ENCODE measurements around the gene FOXB1. TPM values are rescaled to one million over a fixed set of nuclear protein-coding genes. Genes with fewer than 3 reads are reported as not detected.

The FOXB1 gene
- total RNA-seq, 4 donors from 2014 or later: not detected

DNA sequence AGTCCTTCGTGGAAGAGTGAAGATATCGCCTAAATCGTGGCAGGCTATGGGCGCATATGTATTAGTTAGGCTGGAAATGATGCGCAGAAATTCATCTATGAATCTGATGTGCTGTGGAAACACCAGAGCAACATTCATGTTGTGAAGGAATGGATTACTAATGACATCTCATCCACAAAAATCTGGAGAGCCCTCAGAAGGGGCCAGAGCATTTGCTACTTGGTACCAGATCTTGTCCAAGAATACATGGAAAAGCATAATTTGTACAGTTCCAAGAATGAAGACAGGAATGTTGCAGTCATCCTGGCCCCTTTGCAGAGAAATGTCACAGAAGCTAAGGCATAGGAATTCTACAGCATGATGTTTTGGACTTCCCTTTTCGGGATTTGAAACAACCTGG, 38.4 kb upstream of the FOXB1 start:
- 93 to 95% methylated on average over 6 of the region's 6 CpGs for WGBS, 2 donors
- H3K4me1 ChIP-seq: no peaks in the 10 kb centered on the region
- TF ChIP-seq EP300 (IDR thresholded peaks at IDR 0.05) (no peak), POLR2A (IDR thresholded peaks at IDR 0.05) (no peak), CTCF (IDR thresholded peaks at IDR 0.05) (no peak)
- DNase-seq (ENCODE audit: low spot score in 2 of 2): no peak
- H3K27ac ChIP-seq: no peak overlapping the region
- no peak overlapping the region for H3K4me3 ChIP-seq
- peaks cover 0 to 36% (median 9%) of the 10 kb centered on the region in 4 donors for H3K9me3 ChIP-seq
- H3K36me3 ChIP-seq: no peaks in the 10 kb centered on the region
- H3K27me3 ChIP-seq: no peaks in the 10 kb centered on the region

DNA sequence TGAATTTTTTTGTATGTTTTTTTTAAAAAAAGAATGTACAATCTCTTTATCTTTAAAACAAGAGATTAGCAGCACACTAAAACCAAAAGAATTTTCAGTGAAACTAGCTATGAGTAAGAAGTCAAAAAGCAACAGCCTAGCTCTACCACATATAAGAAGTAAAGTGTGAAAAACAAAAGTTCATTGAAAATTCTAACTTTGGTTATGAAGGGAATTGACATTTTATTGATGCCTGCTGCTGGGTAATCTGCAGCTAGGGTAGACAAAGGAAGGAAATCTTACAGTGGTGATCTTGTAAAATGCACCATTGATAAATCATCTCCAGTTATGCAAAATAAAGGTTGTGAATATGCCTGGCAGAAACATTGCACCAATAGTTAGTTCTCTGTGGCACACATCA, 37.8 kb upstream of the FOXB1 start:
- TF ChIP-seq EP300 (IDR thresholded peaks at IDR 0.05) (no peak), CTCF (IDR thresholded peaks at IDR 0.05) (no peak)
- no peaks in the 10 kb centered on the region for H3K36me3 ChIP-seq

GRCh38 chr15:59968314-59968713, 35.8 kb upstream of the FOXB1 start:
- DNase-seq (ENCODE audit: low spot score in 2 of 2): no peak
- Histone ChIP-seq H3K27ac (no peak overlapping the region), H3K36me3 (no peaks in the 10 kb centered on the region), H3K4me3 (no peak overlapping the region), H3K9me3 (peaks cover 0 to 15% (median 2%) of the 10 kb centered on the region in 4 donors), H3K27me3 (no peaks in the 10 kb centered on the region), H3K4me1 (no peaks in the 10 kb centered on the region)
- 93 to 95% methylated on average over 2 of the region's 2 CpGs for WGBS, 2 donors
- no peak for TF ChIP-seq CTCF (IDR thresholded peaks at IDR 0.05)

More for the DNA sequence above, 37.8 kb upstream of the FOXB1 start:
- Histone ChIP-seq H3K4me3 (no peak overlapping the region), H3K27me3 (no peaks in the 10 kb centered on the region), H3K27ac (no peak overlapping the region), H3K9me3 (peaks cover 0 to 31% (median 5%) of the 10 kb centered on the region in 4 donors), H3K4me1 (no peaks in the 10 kb centered on the region)
- DNase-seq (ENCODE audit: low spot score in 2 of 2): no peak

DNA sequence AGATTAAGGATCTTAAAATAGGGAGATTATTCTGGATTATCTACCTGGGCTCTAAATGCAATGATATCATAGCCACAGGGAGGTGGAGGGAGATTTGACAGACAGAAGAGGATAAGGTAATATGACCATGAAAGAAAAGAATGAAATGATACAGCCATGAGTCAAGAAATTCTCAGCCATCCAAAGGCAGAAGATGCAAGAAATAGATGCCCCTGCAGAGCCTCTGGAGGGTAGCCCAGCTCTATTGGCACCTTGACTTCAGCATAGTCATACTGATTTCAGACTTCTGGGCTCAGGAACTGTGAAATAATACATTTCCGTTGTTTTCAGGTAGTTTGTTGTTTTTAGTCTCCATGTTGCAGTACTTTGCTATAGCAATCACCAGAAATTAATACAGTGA, 31.9 kb upstream of the FOXB1 start:
- H3K27ac ChIP-seq: no peak overlapping the region
- WGBS, 2 donors: 73 to 89% methylated on average over 1 of the region's 1 CpG
- no peaks in the 10 kb centered on the region for H3K36me3 ChIP-seq
- TF ChIP-seq CTCF (IDR thresholded peaks at IDR 0.05): no peak
- DNase-seq (ENCODE audit: low spot score in 2 of 2): no peak
- H3K4me3 ChIP-seq: no peak overlapping the region
- no peaks in the 10 kb centered on the region for H3K4me1 ChIP-seq
- H3K27me3 ChIP-seq: no peaks in the 10 kb centered on the region
- no peaks in the 10 kb centered on the region for H3K9me3 ChIP-seq

- TF ChIP-seq POLR2A (IDR thresholded peaks at IDR 0.05): no peak
- 73 to 76% methylated on average over 6 of the region's 6 CpGs for WGBS, 2 donors
Measured at GRCh38 chr15:59976480-59977271, 27.4 kb upstream of the FOXB1 start.

More at GRCh38 chr15:59976480-59977271, 27.4 kb upstream of the FOXB1 start:
- Histone ChIP-seq H3K27ac (no peak overlapping the region), H3K36me3 (no peaks in the 10 kb centered on the region), H3K4me3 (no peak overlapping the region), H3K9me3 (peaks cover 0 to 6% (median 0%) of the 10 kb centered on the region in 4 donors), H3K27me3 (no peaks in the 10 kb centered on the region), H3K4me1 (no peaks in the 10 kb centered on the region)
- no peak for DNase-seq (ENCODE audit: low spot score in 2 of 2)
